ENCODE measurements around the gene NLRP6. TPM values are rescaled to one million over a fixed set of nuclear protein-coding genes. Genes with fewer than 3 reads are reported as not detected.

Gene NLRP6
- total RNA-seq, 2 experiments from 2014 or later = 2.5 TPM

GRCh38 chr11:276219-276618, 2.0 kb upstream of the NLRP6 start:
- peaks cover 28% of the 10 kb centered on the region for H3K4me1 Mint-ChIP-seq
- peaks cover 4% of the 10 kb centered on the region for H3K9me3 Mint-ChIP-seq
- no peak for DNase-seq
- POLR2A ChIA-PET = interaction anchor here (0.5 to 5.5 kb wide), 6 partner anchors 12 to 69 kb away, joined by 3 to 42 read pairs (median 4); partner anchors contain the start of genes BET1L, PGGHG and RIC8A
- H3K36me3 Mint-ChIP-seq (ENCODE audit: low read depth) = peaks cover 16% of the 10 kb centered on the region
- H3K27ac Mint-ChIP-seq = no peak overlapping the region
- CTCF ChIA-PET = interaction anchor here (1.2 kb wide), 1 partner anchor 26 kb away, joined by 3 read pairs; no protein-coding TSS in a partner anchor
- peaks cover 58% of the 10 kb centered on the region for H3K27me3 Mint-ChIP-seq
- H3K4me3 Mint-ChIP-seq = no peak overlapping the region

GRCh38 chr11:279040-279965, 1.1 kb downstream of the NLRP6 start:
- ChIA-PET POLR2A (interaction anchor here (0.7 to 8.1 kb wide), 9 partner anchors 8 to 72 kb away, joined by 3 to 75 read pairs (median 14); partner anchors contain the start of genes BET1L, PGGHG, PSMD13 and RIC8A), CTCF (interaction anchor here (1.0 to 2.8 kb wide), 3 partner anchors 25 to 37 kb away, joined by 3 to 13 read pairs (median 4); no protein-coding TSS in a partner anchor)
- H3K36me3 Mint-ChIP-seq (ENCODE audit: low read depth) = peaks cover 24% of the 10 kb centered on the region
- H3K9me3 Mint-ChIP-seq = peaks cover 4% of the 10 kb centered on the region
- peaks cover 69% of the 10 kb centered on the region for H3K27me3 Mint-ChIP-seq
- H3K27ac Mint-ChIP-seq = no peak overlapping the region
- DNase-seq = peak; percentile 19
- peaks cover 47% of the 10 kb centered on the region for H3K4me1 Mint-ChIP-seq
- H3K4me3 Mint-ChIP-seq = peak overlapping the region; percentile 65

- ChIA-PET CTCF (interaction anchor here (1.1 to 2.8 kb wide), 5 partner anchors 25 to 38 kb away, joined by 3 to 13 read pairs (median 4); no protein-coding TSS in a partner anchor), POLR2A (interaction anchor here (0.7 to 8.1 kb wide), 9 partner anchors 8 to 73 kb away, joined by 3 to 75 read pairs (median 14); partner anchors contain the start of genes BET1L, PGGHG and RIC8A)
- peaks cover 4% of the 10 kb centered on the region for H3K9me3 Mint-ChIP-seq
- peak overlapping the region; percentile 66 for H3K27ac Mint-ChIP-seq
- H3K36me3 Mint-ChIP-seq (ENCODE audit: low read depth) = peaks cover 24% of the 10 kb centered on the region
- peak; percentile 54 for DNase-seq
- peaks cover 47% of the 10 kb centered on the region for H3K4me1 Mint-ChIP-seq
- peak overlapping the region; percentile 69 for H3K4me3 Mint-ChIP-seq
- H3K27me3 Mint-ChIP-seq = peaks cover 68% of the 10 kb centered on the region
These were observed 1.9 kb downstream of the NLRP6 start for GRCh38 chr11:279966-280705.

GRCh38 chr11:280706-281485, 2.7 kb downstream of the NLRP6 start:
- Mint-ChIP-seq H3K4me3 (peak overlapping the region; percentile 66), H3K4me1 (peaks cover 51% of the 10 kb centered on the region), H3K27me3 (peaks cover 62% of the 10 kb centered on the region), H3K36me3 (ENCODE audit: low read depth) (peaks cover 23% of the 10 kb centered on the region), H3K27ac (peak overlapping the region; percentile 52), H3K9me3 (peaks cover 4% of the 10 kb centered on the region)
- DNase-seq = peak; percentile 54
- POLR2A ChIA-PET = interaction anchor here (0.9 to 8.1 kb wide), 9 partner anchors 7 to 44 kb away, joined by 3 to 75 read pairs (median 14); partner anchors contain the start of gene PGGHG
- CTCF ChIA-PET = interaction anchor here (1.1 to 1.8 kb wide), 4 partner anchors 25 to 74 kb away, joined by 3 to 9 read pairs (median 4); no protein-coding TSS in a partner anchor

- Mint-ChIP-seq H3K27me3 (peaks cover 55% of the 10 kb centered on the region), H3K36me3 (ENCODE audit: low read depth) (peaks cover 18% of the 10 kb centered on the region), H3K9me3 (peaks cover 4% of the 10 kb centered on the region), H3K4me3 (peak overlapping the region; percentile 66), H3K4me1 (peaks cover 53% of the 10 kb centered on the region), H3K27ac (no peak overlapping the region)
- no peak for DNase-seq
- POLR2A ChIA-PET = interaction anchor here (0.9 to 8.1 kb wide), 7 partner anchors 9 to 35 kb away, joined by 3 to 75 read pairs (median 14); no protein-coding TSS in a partner anchor
- CTCF ChIA-PET = interaction anchor here (1.1 to 1.8 kb wide), 3 partner anchors 31 to 74 kb away, joined by 3 to 9 read pairs (median 4); no protein-coding TSS in a partner anchor
These were observed 3.4 kb downstream of the NLRP6 start for GRCh38 chr11:281486-282161.

GRCh38 chr11:282171-282570, 4.0 kb downstream of the NLRP6 start:
- Mint-ChIP-seq H3K4me3 (peak overlapping the region; percentile 66), H3K27me3 (peaks cover 54% of the 10 kb centered on the region), H3K9me3 (peaks cover 4% of the 10 kb centered on the region), H3K4me1 (peaks cover 53% of the 10 kb centered on the region), H3K36me3 (ENCODE audit: low read depth) (peaks cover 14% of the 10 kb centered on the region), H3K27ac (no peak overlapping the region)
- ChIA-PET POLR2A (interaction anchor here (1.0 to 8.1 kb wide), 4 partner anchors 8 to 73 kb away, joined by 3 to 75 read pairs (median 10); no protein-coding TSS in a partner anchor), CTCF (interaction anchor here (1.7 kb wide), 1 partner anchor 31 kb away, joined by 9 read pairs; no protein-coding TSS in a partner anchor)
- DNase-seq = peak; percentile 10

GRCh38 chr11:282630-283360, 4.6 kb downstream of the NLRP6 start:
- peaks cover under 1% of the 10 kb centered on the region for H3K9me3 Mint-ChIP-seq
- POLR2A ChIA-PET = interaction anchor here (1.0 to 8.1 kb wide), 3 partner anchors 15 to 76 kb away, joined by 3 to 75 read pairs (median 4); partner anchors contain the start of genes BET1L and RIC8A
- H3K27ac Mint-ChIP-seq = no peak overlapping the region
- peaks cover 52% of the 10 kb centered on the region for H3K4me1 Mint-ChIP-seq
- H3K27me3 Mint-ChIP-seq = peaks cover 49% of the 10 kb centered on the region
- DNase-seq = peak; percentile 11
- peak overlapping the region; percentile 66 for H3K4me3 Mint-ChIP-seq
- H3K36me3 Mint-ChIP-seq (ENCODE audit: low read depth) = peaks cover 12% of the 10 kb centered on the region
- CTCF ChIA-PET = interaction anchor here (0.8 kb wide), 1 partner anchor 31 kb away, joined by 3 read pairs; no protein-coding TSS in a partner anchor

GRCh38 chr11:283405-284104, 5.3 kb downstream of the NLRP6 start:
- CTCF ChIA-PET = interaction anchor here (0.8 kb wide), 2 partner anchors 32 to 82 kb away, joined by 3 read pairs; no protein-coding TSS in a partner anchor
- Mint-ChIP-seq H3K4me3 (no peak overlapping the region), H3K27me3 (peaks cover 41% of the 10 kb centered on the region), H3K27ac (no peak overlapping the region), H3K4me1 (peaks cover 50% of the 10 kb centered on the region), H3K9me3 (no peaks in the 10 kb centered on the region), H3K36me3 (ENCODE audit: low read depth) (peaks cover 16% of the 10 kb centered on the region)
- peak; percentile 6 for DNase-seq
- POLR2A ChIA-PET = interaction anchor here (1.7 to 8.1 kb wide), 2 partner anchors 16 to 76 kb away, joined by 4 to 75 read pairs; partner anchors contain the start of genes BET1L and RIC8A

- peak; percentile 15 for DNase-seq
- peaks cover 47% of the 10 kb centered on the region for H3K4me1 Mint-ChIP-seq
These were observed 6.2 kb downstream of the NLRP6 start for GRCh38 chr11:284105-285020.

More at GRCh38 chr11:284105-285020, 6.2 kb downstream of the NLRP6 start:
- Mint-ChIP-seq H3K27ac (no peak overlapping the region), H3K36me3 (ENCODE audit: low read depth) (peaks cover 14% of the 10 kb centered on the region), H3K9me3 (no peaks in the 10 kb centered on the region), H3K4me3 (no peak overlapping the region), H3K27me3 (peaks cover 39% of the 10 kb centered on the region)
- ChIA-PET CTCF (interaction anchor here (0.8 kb wide), 2 partner anchors 33 to 82 kb away, joined by 3 read pairs; no protein-coding TSS in a partner anchor), POLR2A (interaction anchor here (1.0 to 8.1 kb wide), 3 partner anchors 13 to 77 kb away, joined by 3 to 75 read pairs (median 4); partner anchors contain the start of genes BET1L and RIC8A)
